AG04450 (cell line): ENCODE results near the gene OSBPL5. TPM values are rescaled to one million over a fixed set of nuclear protein-coding genes. Genes with fewer than 3 reads are reported as not detected.

Source experiments
- CTCF ChIA-PET: fragments of 300-600, 350-600 bp; formaldehyde crosslinking; extraction: SDS; loops from one replicate; lab custom pipeline; 2022; ENCODE audit warnings: antibody characterized with exemption, inconsistent platforms; lab: Charles Lee
- POLR2A ChIA-PET: fragments of 350-600 bp; formaldehyde crosslinking; extraction: SDS; loops from one replicate; lab custom pipeline; 2021; ENCODE audit warnings: antibody characterized with exemption, inconsistent platforms; lab: Yijun Ruan, JAX
- DNase-seq: peaks from one replicate; pipeline ENCODE4 v3.0.0-alpha.2; 2011; ENCODE audit warnings: low read depth, low spot score
- H3K27ac ChIP-seq: one replicate; pipeline ENCODE4 v1.5.1; 2012; ENCODE audit warnings: low read depth, low read length, control low read depth
- H3K27me3 ChIP-seq: one replicate; pipeline ENCODE4 v1.6.0; 2012; ENCODE audit warnings: low read length; ENCODE audit not compliant: control insufficient read depth, insufficient read depth
- H3K4me3 ChIP-seq: 2 replicates; pipeline ENCODE4 v1.5.1; 2011; ENCODE audit warnings: mild to moderate bottlenecking, low read depth, low read length, control low read depth
- H3K9me3 ChIP-seq: 2 replicates; pipeline ENCODE4 v1.5.1; 2012; ENCODE audit warnings: low read length; ENCODE audit not compliant: control insufficient read depth, insufficient read depth
- CTCF ChIP-seq: IDR thresholded peaks from 2 replicates; pipeline ENCODE4 v1.5.1; 2011; ENCODE audit warnings: low read depth, low read length, control low read depth, inconsistent platforms
- polyA plus RNA-seq: library from polyadenylated mRNA; depleted of rRNA; stranded (reverse); fragments of >200 nt; gene quantifications from 2 replicates; pipeline ENCODE4 v1.2.3, GENCODE V29; 2011; rRNA removed
- small RNA-seq: library from RNA; depleted of rRNA; stranded (forward); fragments of <200 nt; gene quantifications from one replicate; pipeline ENCODE3, GENCODE V24; 2012; ENCODE audit warnings: low read depth; ENCODE audit not compliant: insufficient read length

Gene OSBPL5
- polyA plus RNA-seq, 1 experiment = 7.4 TPM

GRCh38 chr11:3040881-3041280 lies 124.2 kb downstream of the OSBPL5 start:
- no peak overlapping the region for H3K27ac ChIP-seq
- no peaks in the 10 kb centered on the region for H3K9me3 ChIP-seq
- ChIA-PET CTCF (interaction anchor here (6.8 kb wide), 1 partner anchor 50 kb away, joined by 61 read pairs; no protein-coding TSS in a partner anchor), POLR2A (no interaction called here)
- H3K4me3 ChIP-seq = no peak overlapping the region
- no peak for DNase-seq
- TF ChIP-seq CTCF = no peak
- H3K27me3 ChIP-seq = no peaks in the 10 kb centered on the region

- Histone ChIP-seq H3K4me3 (no peak overlapping the region), H3K27ac (no peak overlapping the region), H3K27me3 (no peaks in the 10 kb centered on the region), H3K9me3 (no peaks in the 10 kb centered on the region)
- ChIA-PET CTCF (interaction anchor here (0.8 to 6.8 kb wide), 18 partner anchors 9 to 380 kb away, joined by 3 to 61 read pairs (median 4); no protein-coding TSS in a partner anchor), POLR2A (interaction anchor here (1.4 kb wide), 1 partner anchor 54 kb away, joined by 3 read pairs; no protein-coding TSS in a partner anchor)
- TF ChIP-seq CTCF = no peak
- no peak for DNase-seq
Observed at GRCh38 chr11:3037945-3038271, 127.2 kb downstream of the OSBPL5 start.

Small RNA genes within 50 kb of the gene (small RNA-seq; reads per million reads assigned to genes)
- gene RNU1-91P = not detected

Other genes starting within 250 kb of the OSBPL5 start
- 9.6 and 14.4 TPM in 2 replicates for gene PHLDA2, start 235.9 kb downstream of the OSBPL5 start, polyA plus RNA-seq
- gene NAP1L4, start 173.0 kb downstream of the OSBPL5 start, polyA plus RNA-seq = 88.5 and 107 TPM in 2 replicates
- 137 and 139 TPM in 2 replicates for gene CARS1, start 107.9 kb downstream of the OSBPL5 start, polyA plus RNA-seq
- not detected in 2 replicates for gene MRGPRG, start 53.5 kb upstream of the OSBPL5 start, polyA plus RNA-seq
- gene MRGPRE, start 67.1 kb upstream of the OSBPL5 start, polyA plus RNA-seq = not detected in 2 replicates
- 11.3 and 14.5 TPM in 2 replicates for gene ZNF195, start 213.8 kb upstream of the OSBPL5 start, polyA plus RNA-seq